ENCODE data around the gene ZC3H13.

The ZC3H13 gene

GRCh38 chr13:45918597-45918996, 133.9 kb downstream of the ZC3H13 start:
- no peak for TF ChIP-seq CTCF (IDR thresholded peaks at IDR 0.05; ENCODE audit: low read depth, low read length, missing control alignments)
- no peak for DNase-seq (ENCODE audit: extremely low read depth, low read depth)
- no peak overlapping the region for H3K4me3 ChIP-seq (replicated peaks; ENCODE audit: low read depth, low read length)

- no peak for TF ChIP-seq CTCF (IDR thresholded peaks at IDR 0.05; ENCODE audit: low read depth, low read length, missing control alignments)
- DNase-seq (ENCODE audit: extremely low read depth, low read depth): no peak
- no peak overlapping the region for H3K4me3 ChIP-seq (replicated peaks; ENCODE audit: low read depth, low read length)
These were observed 135.5 kb downstream of the ZC3H13 start for GRCh38 chr13:45917019-45917418.

GRCh38 chr13:45915686-45916439, 136.7 kb downstream of the ZC3H13 start:
- no peak for DNase-seq (ENCODE audit: extremely low read depth, low read depth)
- TF ChIP-seq CTCF (IDR thresholded peaks at IDR 0.05; ENCODE audit: low read depth, low read length, missing control alignments): no peak
- H3K4me3 ChIP-seq (replicated peaks; ENCODE audit: low read depth, low read length): no peak overlapping the region

GRCh38 chr13:45909673-45910072, 142.9 kb downstream of the ZC3H13 start:
- H3K4me3 ChIP-seq (replicated peaks; ENCODE audit: low read depth, low read length): no peak overlapping the region
- no peak for TF ChIP-seq CTCF (IDR thresholded peaks at IDR 0.05; ENCODE audit: low read depth, low read length, missing control alignments)
- no peak for DNase-seq (ENCODE audit: extremely low read depth, low read depth)

- no peak overlapping the region for H3K4me3 ChIP-seq (replicated peaks; ENCODE audit: low read depth, low read length)
- TF ChIP-seq CTCF (IDR thresholded peaks at IDR 0.05; ENCODE audit: low read depth, low read length, missing control alignments): no peak
- no peak for DNase-seq (ENCODE audit: extremely low read depth, low read depth)
These were observed 143.5 kb downstream of the ZC3H13 start for GRCh38 chr13:45909089-45909488.

- TF ChIP-seq CTCF (IDR thresholded peaks at IDR 0.05; ENCODE audit: low read depth, low read length, missing control alignments): no peak
- DNase-seq (ENCODE audit: extremely low read depth, low read depth): no peak
- no peak overlapping the region for H3K4me3 ChIP-seq (replicated peaks; ENCODE audit: low read depth, low read length)
These were observed 145.0 kb downstream of the ZC3H13 start for GRCh38 chr13:45907503-45907902.
